H9 (cell line): ENCODE results near the gene SLC7A6. TPM values are rescaled to one million over a fixed set of nuclear protein-coding genes. Genes with fewer than 3 reads are reported as not detected.

Source experiments
- DNase-seq: peaks from one replicate; pipeline ENCODE4 v3.0.0-alpha.2; 2017
- H2AFZ ChIP-seq: one replicate; pipeline ENCODE4 v1.6.1; 2013; ENCODE audit warnings: mild to moderate bottlenecking, low read length, control low read depth, moderate library complexity
- H2AK5ac ChIP-seq: 2 replicates; pipeline ENCODE4 v1.6.1; 2013; ENCODE audit warnings: low read length, control low read depth, mixed read lengths; ENCODE audit not compliant: insufficient read length
- H2BK120ac ChIP-seq: one replicate; pipeline ENCODE4 v1.6.1; 2013; ENCODE audit warnings: low read depth, mild to moderate bottlenecking, low read length, control low read depth, inconsistent platforms; ENCODE audit not compliant: poor library complexity, severe bottlenecking
- H2BK12ac ChIP-seq: 2 replicates; pipeline ENCODE4 v1.6.1; 2013; ENCODE audit warnings: low read length, control low read depth, mixed read lengths, low read depth; ENCODE audit not compliant: insufficient read length
- H2BK15ac ChIP-seq: 2 replicates; pipeline ENCODE4 v1.6.1; 2013; ENCODE audit warnings: low read depth, low read length, control low read depth
- H2BK20ac ChIP-seq: one replicate; pipeline ENCODE4 v1.6.1; 2013; ENCODE audit warnings: low read depth, mild to moderate bottlenecking, low read length, control low read depth, inconsistent platforms; ENCODE audit not compliant: poor library complexity, severe bottlenecking
- H2BK5ac ChIP-seq: 2 replicates; pipeline ENCODE4 v1.6.1; 2013; ENCODE audit warnings: low read length, control low read depth, mixed read lengths; ENCODE audit not compliant: insufficient read length
- H3K14ac ChIP-seq: 2 replicates; pipeline ENCODE4 v1.6.1; 2013; ENCODE audit warnings: low read length, control low read depth; ENCODE audit not compliant: insufficient read depth
- H3K18ac ChIP-seq: 2 replicates; pipeline ENCODE4 v1.6.1; 2013; ENCODE audit warnings: low read depth, mild to moderate bottlenecking, mixed read lengths, low read length, control low read depth; ENCODE audit not compliant: insufficient read length
- H3K23ac ChIP-seq: 2 replicates; pipeline ENCODE4 v1.6.1; 2013; ENCODE audit warnings: low read length, control low read depth, mixed read lengths, low read depth; ENCODE audit not compliant: insufficient read length
- H3K23me2 ChIP-seq: 2 replicates; pipeline ENCODE4 v1.6.1; 2013; ENCODE audit warnings: low read depth, mild to moderate bottlenecking, mixed read lengths, low read length, control low read depth; ENCODE audit not compliant: insufficient read length, poor library complexity, severe bottlenecking
- H3K27ac ChIP-seq: 2 replicates; pipeline ENCODE4 v1.5.1; 2013; ENCODE audit warnings: low read length, control low read depth, mixed read lengths, low read depth; ENCODE audit not compliant: insufficient read length
- H3K27me3 ChIP-seq: 2 replicates; pipeline ENCODE4 v1.6.1; 2013; ENCODE audit warnings: low read length, control low read depth, inconsistent platforms; ENCODE audit not compliant: insufficient read depth
- H3K4ac ChIP-seq: 2 replicates; pipeline ENCODE4 v1.6.1; 2013; ENCODE audit warnings: low read depth, mild to moderate bottlenecking, control low read depth, inconsistent platforms, low read length, moderate library complexity
- H3K4me1 ChIP-seq: 2 replicates; pipeline ENCODE4 v1.6.1; 2013; ENCODE audit warnings: low read length, control low read depth, inconsistent platforms; ENCODE audit not compliant: insufficient read depth
- H3K4me2 ChIP-seq: 2 replicates; pipeline ENCODE4 v1.6.1; 2013; ENCODE audit warnings: low read length, control low read depth, mixed read lengths; ENCODE audit not compliant: insufficient read length, insufficient read depth
- H3K56ac ChIP-seq: 2 replicates; pipeline ENCODE4 v1.6.1; 2013; ENCODE audit warnings: low read depth, mild to moderate bottlenecking, mixed read lengths, low read length, control low read depth; ENCODE audit not compliant: insufficient read length
- H3K79me1 ChIP-seq: 2 replicates; pipeline ENCODE4 v1.6.1; 2013; ENCODE audit warnings: low read depth, mild to moderate bottlenecking, moderate library complexity, low read length, control low read depth, inconsistent platforms; ENCODE audit not compliant: insufficient read depth, poor library complexity, severe bottlenecking
- H3K79me2 ChIP-seq: 2 replicates; pipeline ENCODE4 v1.6.1; 2013; ENCODE audit warnings: low read length, control low read depth, inconsistent platforms; ENCODE audit not compliant: insufficient read depth
- H3K9ac ChIP-seq: 2 replicates; pipeline ENCODE4 v1.6.1; 2013; ENCODE audit warnings: low read length, control low read depth, mixed read lengths; ENCODE audit not compliant: insufficient read length; ENCODE audit errors: extremely low read depth
- H3K9me3 ChIP-seq: one replicate; pipeline ENCODE4 v1.6.1; 2013; ENCODE audit warnings: low read depth, low read length, inconsistent platforms; ENCODE audit not compliant: control insufficient read depth
- H3T11ph ChIP-seq: one replicate; pipeline ENCODE4 v1.6.1; 2013; ENCODE audit warnings: mild to moderate bottlenecking, low read length, control low read depth, inconsistent platforms
- H4K20me1 ChIP-seq: one replicate; pipeline ENCODE4 v1.6.1; 2013; ENCODE audit not compliant: control insufficient read depth, insufficient read length, insufficient read depth
- H4K5ac ChIP-seq: 2 replicates; pipeline ENCODE4 v1.6.1; 2013; ENCODE audit warnings: low read depth, mild to moderate bottlenecking, mixed read lengths, low read length, control low read depth; ENCODE audit not compliant: insufficient read length
- H4K8ac ChIP-seq: replicated peaks from 2 replicates; pipeline ENCODE4 v1.6.1; 2013; ENCODE audit warnings: low read length, control low read depth, mixed read lengths, low read depth; ENCODE audit not compliant: insufficient read length
- H4K91ac ChIP-seq: 2 replicates; pipeline ENCODE4 v1.6.1; 2013; ENCODE audit warnings: low read depth, mild to moderate bottlenecking, moderate library complexity, mixed read lengths, low read length, control low read depth; ENCODE audit not compliant: insufficient read length
- H3K27ac Mint-ChIP-seq, 3 experiments: 2 replicates in 2 of 3; 3 replicates in 1 of 3; pipeline ENCODE4 v1.8.0; 2020 to 2021; ENCODE audit warnings: mixed read lengths in 3 of 3, mild to moderate bottlenecking in 1 of 3, moderate library complexity in 1 of 3
- H3K27me3 Mint-ChIP-seq: 2 replicates; pipeline ENCODE4 v1.8.0; 2021; ENCODE audit warnings: low read depth, mild to moderate bottlenecking, moderate library complexity, mixed read lengths
- H3K36me3 Mint-ChIP-seq, 3 experiments: 2 replicates in 2 of 3; 3 replicates in 1 of 3; pipeline ENCODE4 v1.8.0; 2020 to 2021; ENCODE audit warnings: low read depth in 3 of 3, mixed read lengths in 3 of 3; ENCODE audit not compliant: insufficient read depth in 1 of 3
- H3K4me1 Mint-ChIP-seq, 2 experiments: 2 replicates each; pipeline ENCODE4 v1.8.0; 2020; ENCODE audit warnings: mixed read lengths in 2 of 2
- H3K4me3 Mint-ChIP-seq, 2 experiments: 2 replicates in 1 of 2; 3 replicates in 1 of 2; pipeline ENCODE4 v1.8.0; 2020 to 2021; ENCODE audit warnings: mild to moderate bottlenecking in 2 of 2, mixed read lengths in 2 of 2, moderate library complexity in 1 of 2
- H3K9me3 Mint-ChIP-seq, 2 experiments: 2 replicates in 1 of 2; 3 replicates in 1 of 2; pipeline ENCODE4 v1.8.0; 2020; ENCODE audit warnings: mild to moderate bottlenecking in 2 of 2, mixed read lengths in 2 of 2, moderate library complexity in 1 of 2
- WGBS: extraction: QIAGEN DNeasy Blood & Tissue Kit; methylation state at CpG from one replicate; pipeline ENCODE4 v1.1.7; 2013; ENCODE audit warnings: missing lambda C conversion rate, low lambda C conversion rate, mixed read lengths; ENCODE audit not compliant: insufficient read length; ENCODE audit errors: extremely low coverage; 5-methylcytosine and 5-hydroxymethylcytosine counted together
- total RNA-seq: library from RNA; stranded (reverse); gene quantifications from 2 replicates; pipeline ENCODE4 v1.2.1, GENCODE V29; 2021
- TF ChIP-seq, protein P1 (sequence below): fragments of 200-600 bp; sonication (generic); conservative IDR thresholded peaks from 3 replicates; pipeline ENCODE4 v1.8.0; 2021; ENCODE audit warnings: antibody characterized with exemption, mild to moderate bottlenecking

SLC7A6 gene
- total RNA-seq, 1 experiment from 2014 or later, result 21.1 TPM

- no peaks in the 10 kb centered on the region for H3K9me3 ChIP-seq
- WGBS, result no CpG with 5 or more reads among the region's 5 CpGs
- Mint-ChIP-seq H3K4me1 (no peaks in the 10 kb centered on the region), H3K27me3 (no peaks in the 10 kb centered on the region), H3K9me3 (no peaks in the 10 kb centered on the region), H3K27ac (no peak overlapping the region), H3K4me3 (no peak overlapping the region), H3K36me3 (peaks cover 1 to 18% (median 7%) of the 10 kb centered on the region in 3 experiments; a peak in 5 of 7 replicates)
- H4K5ac ChIP-seq, result no peak overlapping the region
- H3K23me2 ChIP-seq, result no peaks in the 10 kb centered on the region
- H2BK20ac ChIP-seq, result no peak overlapping the region
- H2BK5ac ChIP-seq, result no peak overlapping the region
- H3K4me1 ChIP-seq, result no peaks in the 10 kb centered on the region
- H3K23ac ChIP-seq, result no peak overlapping the region
- no peak overlapping the region for H3K27ac ChIP-seq
- H3K27me3 ChIP-seq, result no peaks in the 10 kb centered on the region
- H3K4ac ChIP-seq, result no peak overlapping the region
- no peak overlapping the region for H3K9ac ChIP-seq
- H2BK12ac ChIP-seq, result no peak overlapping the region
- no peaks in the 10 kb centered on the region for H3K79me1 ChIP-seq
- H3K56ac ChIP-seq, result no peak overlapping the region
- no peak overlapping the region for H3K18ac ChIP-seq
- no peaks in the 10 kb centered on the region for H3K79me2 ChIP-seq
- no peak overlapping the region for H3K14ac ChIP-seq
- TF ChIP-seq, protein P1, sequence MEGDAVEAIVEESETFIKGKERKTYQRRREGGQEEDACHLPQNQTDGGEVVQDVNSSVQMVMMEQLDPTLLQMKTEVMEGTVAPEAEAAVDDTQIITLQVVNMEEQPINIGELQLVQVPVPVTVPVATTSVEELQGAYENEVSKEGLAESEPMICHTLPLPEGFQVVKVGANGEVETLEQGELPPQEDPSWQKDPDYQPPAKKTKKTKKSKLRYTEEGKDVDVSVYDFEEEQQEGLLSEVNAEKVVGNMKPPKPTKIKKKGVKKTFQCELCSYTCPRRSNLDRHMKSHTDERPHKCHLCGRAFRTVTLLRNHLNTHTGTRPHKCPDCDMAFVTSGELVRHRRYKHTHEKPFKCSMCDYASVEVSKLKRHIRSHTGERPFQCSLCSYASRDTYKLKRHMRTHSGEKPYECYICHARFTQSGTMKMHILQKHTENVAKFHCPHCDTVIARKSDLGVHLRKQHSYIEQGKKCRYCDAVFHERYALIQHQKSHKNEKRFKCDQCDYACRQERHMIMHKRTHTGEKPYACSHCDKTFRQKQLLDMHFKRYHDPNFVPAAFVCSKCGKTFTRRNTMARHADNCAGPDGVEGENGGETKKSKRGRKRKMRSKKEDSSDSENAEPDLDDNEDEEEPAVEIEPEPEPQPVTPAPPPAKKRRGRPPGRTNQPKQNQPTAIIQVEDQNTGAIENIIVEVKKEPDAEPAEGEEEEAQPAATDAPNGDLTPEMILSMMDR, result no peak
- no peak overlapping the region for H2AFZ ChIP-seq
- no peak overlapping the region for H2BK120ac ChIP-seq
- H4K8ac ChIP-seq, result no peak overlapping the region
- no peak overlapping the region for H3K4me2 ChIP-seq
- H3T11ph ChIP-seq, result no peak overlapping the region
- H4K91ac ChIP-seq, result no peak overlapping the region
- H4K20me1 ChIP-seq, result no peaks in the 10 kb centered on the region
- DNase-seq, result no peak
- H2BK15ac ChIP-seq, result no peak overlapping the region
- no peak overlapping the region for H2AK5ac ChIP-seq
These were observed 12.5 kb upstream of the SLC7A6 start for GRCh38 chr16:68251832-68252231.
